ENCODE measurements around the gene AKAP1.

AKAP1 gene

DNA sequence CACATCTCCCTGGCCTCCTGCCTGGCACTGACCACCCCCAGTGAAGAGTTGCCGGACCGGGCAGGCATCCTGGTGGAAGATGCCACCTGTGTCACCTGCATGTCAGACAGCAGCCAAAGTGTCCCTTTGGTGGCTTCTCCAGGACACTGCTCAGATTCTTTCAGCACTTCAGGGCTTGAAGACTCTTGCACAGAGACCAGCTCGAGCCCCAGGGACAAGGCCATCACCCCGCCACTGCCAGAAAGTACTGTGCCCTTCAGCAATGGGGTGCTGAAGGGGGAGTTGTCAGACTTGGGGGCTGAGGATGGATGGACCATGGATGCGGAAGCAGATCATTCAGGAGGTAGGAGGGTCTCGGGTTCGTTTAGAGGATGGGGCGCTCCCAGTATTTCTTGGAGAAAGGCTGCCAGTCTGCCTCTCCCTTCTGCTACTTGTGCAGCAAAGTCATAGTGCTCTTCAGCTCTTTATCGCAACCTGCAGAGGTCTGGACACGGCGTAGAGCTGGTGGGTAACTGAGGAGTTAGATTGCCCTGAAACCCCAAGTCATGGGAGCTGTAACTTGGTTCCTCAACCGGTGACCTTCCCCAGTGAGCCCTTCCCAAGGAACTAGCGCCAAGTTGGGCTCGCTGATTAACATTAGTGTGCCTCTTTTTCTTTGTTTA is 21.9 kb downstream of the AKAP1 start:
- DNase-seq (ENCODE audit: low read depth), result no peak

- DNase-seq (ENCODE audit: low read depth), result no peak
Measured at GRCh38 chr17:57107498-57108101, 22.6 kb downstream of the AKAP1 start.

- no peak for DNase-seq (ENCODE audit: low read depth)
Measured at GRCh38 chr17:57108671-57109392, 23.8 kb downstream of the AKAP1 start.

- no peak for DNase-seq (ENCODE audit: low read depth)
Measured at GRCh38 chr17:57109393-57110151, 24.5 kb downstream of the AKAP1 start.

- no peak for DNase-seq (ENCODE audit: low read depth)
Measured at GRCh38 chr17:57110152-57110542, 25.1 kb downstream of the AKAP1 start.

DNA sequence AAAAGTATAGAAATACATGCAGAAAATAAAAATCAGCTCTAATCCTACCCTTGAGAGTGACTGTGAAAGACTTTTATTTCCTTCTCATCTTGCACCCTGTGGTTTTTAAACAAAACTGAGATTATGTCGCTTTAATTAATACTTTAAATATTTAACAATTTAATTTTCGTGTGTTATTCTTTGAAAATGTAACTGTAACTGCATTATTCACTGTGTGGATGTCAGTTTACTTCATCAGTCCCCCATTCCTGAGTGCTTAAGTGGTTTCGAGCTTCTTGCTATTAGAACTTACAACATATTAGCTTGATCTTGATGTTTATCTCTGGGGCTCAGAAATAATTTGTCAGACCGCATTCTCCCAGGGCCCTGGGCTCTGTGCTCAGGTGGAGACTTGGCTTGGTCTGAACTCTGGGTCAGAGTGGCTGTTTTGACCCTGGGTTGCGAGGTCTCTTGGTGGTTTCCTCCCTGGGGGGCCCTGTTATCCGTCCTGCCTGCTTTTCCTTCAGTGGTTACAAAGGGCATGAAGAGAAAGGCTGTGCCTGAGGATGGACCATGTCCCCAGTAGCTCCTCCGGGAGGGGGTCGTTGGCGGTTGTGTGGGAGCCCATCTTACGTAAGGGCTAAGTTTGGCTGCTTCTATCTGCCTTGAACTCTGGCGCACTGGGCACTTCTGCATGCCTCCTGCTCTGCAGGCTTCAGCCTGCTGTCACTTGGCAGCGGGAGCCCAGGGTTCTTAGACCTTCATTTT is 25.7 kb downstream of the AKAP1 start:
- DNase-seq (ENCODE audit: low read depth), result no peak

DNA sequence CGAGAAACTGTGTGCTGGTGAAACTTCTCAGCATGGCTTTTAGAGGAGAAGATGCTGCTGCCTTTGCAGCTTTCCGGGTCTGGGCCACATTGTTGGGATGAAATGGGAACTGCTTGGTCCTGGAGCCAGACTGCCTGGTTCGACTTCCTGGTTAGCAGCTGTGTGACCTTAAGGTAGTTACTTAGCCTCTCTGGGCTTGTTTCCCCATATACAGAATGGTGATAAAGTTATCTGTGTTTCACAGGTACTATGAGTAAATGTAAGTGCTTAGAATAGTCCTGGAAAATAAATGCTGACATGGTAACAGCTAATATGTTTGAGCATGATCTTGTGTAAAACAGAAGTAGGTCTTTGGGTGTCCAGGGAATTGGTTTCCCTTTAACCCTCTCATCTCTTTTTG is 26.3 kb downstream of the AKAP1 start:
- no peak for DNase-seq (ENCODE audit: low read depth)

DNA sequence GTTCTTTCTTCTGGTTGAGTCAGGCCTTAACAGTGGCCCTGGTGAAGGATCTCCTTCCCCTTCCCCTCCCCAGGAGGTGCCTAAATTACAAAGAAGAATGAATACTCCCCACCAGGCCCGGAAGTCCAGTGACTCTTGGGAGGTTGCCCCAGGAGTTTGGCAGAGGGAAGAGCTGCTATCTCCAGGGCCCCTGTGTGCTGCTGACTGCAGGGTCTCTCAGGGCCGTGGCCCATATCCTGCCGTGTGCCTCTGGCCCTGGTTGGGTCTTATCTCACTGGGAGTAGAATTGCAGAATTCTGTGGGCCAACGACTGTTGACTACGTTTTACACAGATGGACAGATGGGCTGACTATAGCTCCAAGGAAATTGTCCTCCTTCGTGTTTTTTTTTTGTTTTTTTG is 28.0 kb downstream of the AKAP1 start:
- no peak for DNase-seq (ENCODE audit: low read depth)

DNA sequence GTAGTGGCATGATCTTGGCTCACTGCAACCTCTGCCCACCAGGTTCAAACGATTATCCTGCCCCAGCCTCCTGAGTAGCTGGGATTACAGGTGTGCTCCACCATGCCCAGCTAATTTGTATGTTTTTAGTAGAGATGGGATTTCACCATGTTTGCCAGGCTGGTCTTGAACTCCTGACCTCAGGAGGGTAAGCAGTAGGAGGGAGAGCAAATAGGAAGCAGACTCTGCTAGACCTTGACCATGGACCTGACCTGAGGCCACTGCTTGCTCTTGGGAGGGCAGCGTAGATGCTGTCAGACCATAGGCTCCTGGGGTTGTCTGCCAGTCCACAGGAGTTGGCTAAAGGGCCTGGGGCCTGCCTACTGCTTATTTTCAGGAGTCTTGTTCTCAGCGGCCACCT is 28.6 kb downstream of the AKAP1 start:
- no peak for DNase-seq (ENCODE audit: low read depth)

GRCh38 chr17:57114085-57114673 is 29.1 kb downstream of the AKAP1 start:
- DNase-seq (ENCODE audit: low read depth), result peak; percentile 56

GRCh38 chr17:57115377-57115776 is 30.3 kb downstream of the AKAP1 start:
- DNase-seq (ENCODE audit: low read depth), result no peak

DNA sequence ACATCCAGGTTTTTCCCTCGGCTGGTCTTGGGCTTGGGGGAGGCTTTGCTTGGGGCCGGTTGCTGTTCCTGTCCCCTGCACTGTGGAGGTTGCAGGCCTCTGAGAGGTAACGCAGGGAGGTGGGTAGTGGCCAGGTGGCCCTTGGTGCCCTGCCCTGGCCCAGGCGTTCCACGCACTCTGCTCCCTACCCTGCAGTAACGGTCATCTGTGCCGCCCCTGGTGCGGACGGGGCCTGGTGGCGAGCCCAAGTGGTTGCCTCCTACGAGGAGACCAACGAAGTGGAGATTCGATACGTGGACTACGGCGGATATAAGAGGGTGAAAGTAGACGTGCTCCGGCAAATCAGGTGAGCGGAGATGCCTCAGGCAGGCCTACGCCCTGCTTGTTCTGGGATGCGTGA is 30.9 kb downstream of the AKAP1 start:
- no peak for DNase-seq (ENCODE audit: low read depth)

DNA sequence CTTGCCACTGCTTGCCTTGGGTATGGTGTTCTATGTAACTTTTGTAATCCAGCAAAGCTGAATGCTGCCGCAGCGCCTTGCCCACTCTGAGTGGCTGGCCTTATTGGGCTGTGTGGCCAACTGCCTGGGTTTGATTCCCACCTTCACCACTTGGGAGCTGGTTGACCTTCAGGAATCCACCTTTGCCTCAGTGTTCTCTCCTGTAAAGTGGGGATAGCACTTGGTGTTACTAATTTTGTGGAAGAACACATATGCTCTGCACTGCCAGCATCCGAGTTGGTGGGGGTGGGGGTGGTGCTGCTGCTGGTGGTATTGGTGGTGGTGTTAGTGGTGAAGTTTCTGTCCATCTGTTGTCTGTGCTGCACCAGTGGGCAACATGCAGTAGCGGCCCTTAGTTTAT is 32.8 kb downstream of the AKAP1 start:
- DNase-seq (ENCODE audit: low read depth), result no peak

DNA sequence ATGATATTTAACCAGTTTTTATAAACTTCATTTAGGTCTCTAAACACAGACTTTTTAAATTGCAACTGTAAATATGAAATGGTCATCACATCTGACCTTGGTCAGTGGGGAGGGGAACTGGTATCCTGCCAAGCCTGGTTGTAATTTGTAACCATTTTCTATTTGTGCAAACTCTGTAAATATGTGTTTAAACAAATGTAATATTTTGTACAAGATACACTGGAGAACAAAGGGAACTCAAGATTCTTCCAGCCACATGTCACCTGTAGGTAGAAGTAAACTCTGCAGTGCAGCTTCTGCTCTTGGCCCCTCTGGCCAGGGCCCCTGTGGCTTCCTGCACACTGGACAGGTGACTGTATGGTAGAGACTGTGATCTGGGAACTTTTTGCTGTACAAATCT is 35.8 kb downstream of the AKAP1 start:
- DNase-seq (ENCODE audit: low read depth), result no peak

DNA sequence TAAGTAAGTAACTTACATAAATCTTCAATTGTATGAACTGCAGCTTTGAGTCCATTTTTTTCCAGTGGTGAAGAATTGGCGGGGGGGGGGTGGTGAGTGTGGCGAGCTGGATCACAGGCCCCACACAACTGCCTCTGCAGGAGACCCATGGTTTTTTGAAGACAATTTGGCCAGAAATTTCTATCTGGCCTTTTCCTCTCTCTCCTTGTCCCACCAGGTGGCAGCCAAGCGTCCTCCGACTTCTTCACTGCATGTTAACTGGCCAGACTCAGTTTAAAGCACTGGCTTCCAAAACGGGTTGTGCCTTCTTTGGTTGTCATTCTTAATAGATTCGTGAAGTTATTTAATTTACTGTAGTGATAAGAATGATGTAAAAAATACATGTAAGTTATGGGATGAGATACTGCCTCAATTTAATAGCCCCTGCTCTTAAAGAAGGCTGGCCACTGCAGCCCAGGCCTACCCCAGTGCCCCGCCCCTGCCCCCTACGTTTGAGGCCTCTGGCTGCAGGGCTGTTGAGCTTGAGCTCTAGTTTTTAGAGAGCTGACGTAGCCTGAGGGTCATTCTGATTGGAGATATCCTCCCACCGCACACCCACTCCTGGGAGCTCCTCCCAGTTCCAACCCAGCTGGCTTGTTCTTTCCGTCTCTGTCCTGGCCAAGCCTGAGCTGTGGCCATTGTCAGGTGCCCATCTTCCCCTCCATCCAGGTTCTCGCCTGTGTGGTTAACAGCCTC is 36.4 kb downstream of the AKAP1 start:
- no peak for DNase-seq (ENCODE audit: low read depth)

DNA sequence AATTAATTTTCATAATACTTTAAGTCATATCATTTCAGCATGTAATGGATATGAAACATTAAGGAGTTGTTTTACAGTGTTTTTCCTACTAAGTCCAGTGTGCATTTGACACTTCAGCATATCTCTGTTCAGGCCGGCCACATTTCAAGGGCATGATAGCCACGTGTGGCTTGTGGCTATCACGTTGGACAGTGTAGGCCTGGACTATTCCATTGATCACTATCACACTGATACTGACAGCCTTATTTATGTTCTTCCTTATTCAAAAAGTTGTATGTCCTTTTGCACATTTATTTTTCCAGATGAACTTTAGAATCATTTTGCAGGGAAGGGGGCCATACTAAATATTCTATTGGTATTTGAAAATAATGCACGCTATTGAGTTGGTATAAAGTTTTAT is 39.0 kb downstream of the AKAP1 start:
- no peak for DNase-seq (ENCODE audit: low read depth)

DNA sequence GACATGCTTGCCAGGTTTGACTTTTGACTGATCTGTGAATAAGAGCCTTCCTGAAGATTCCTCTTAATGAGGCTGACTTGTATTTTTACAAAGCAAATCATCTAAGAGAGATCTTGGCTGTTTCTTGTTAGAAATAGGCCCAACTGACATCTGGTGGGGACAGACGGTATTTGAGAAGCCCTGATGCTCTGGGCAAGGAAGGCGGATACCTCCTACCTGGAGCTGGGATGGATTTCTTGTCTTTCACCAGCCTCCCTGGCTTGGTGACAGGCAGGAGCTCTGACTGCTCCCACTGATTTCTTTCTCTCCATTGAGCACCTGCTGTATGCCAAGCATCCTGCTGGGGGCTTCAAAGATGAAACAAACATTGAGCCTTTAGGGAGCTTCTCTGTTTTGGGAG is 40.4 kb downstream of the AKAP1 start:
- no peak for DNase-seq (ENCODE audit: low read depth)

DNA sequence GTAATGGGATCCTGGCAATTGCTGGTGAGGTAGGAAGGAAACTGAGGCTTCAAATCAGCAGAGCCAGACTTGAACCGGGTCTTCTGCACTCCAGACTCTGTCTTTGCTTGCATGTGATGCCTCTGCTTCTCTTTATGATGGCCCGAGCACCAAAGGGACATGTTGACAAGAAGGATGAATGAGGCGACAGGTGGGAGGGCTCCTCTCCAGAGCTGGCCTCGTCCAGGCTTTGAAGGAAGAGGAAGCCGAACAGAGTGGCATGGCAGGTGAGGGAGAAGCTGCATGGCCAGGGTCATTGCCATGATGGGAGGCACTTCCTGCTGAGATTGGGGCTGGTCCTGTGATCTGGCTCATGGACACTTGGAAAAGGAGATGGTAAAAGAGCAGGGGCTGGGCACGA is 40.8 kb downstream of the AKAP1 start:
- no peak for DNase-seq (ENCODE audit: low read depth)

DNA sequence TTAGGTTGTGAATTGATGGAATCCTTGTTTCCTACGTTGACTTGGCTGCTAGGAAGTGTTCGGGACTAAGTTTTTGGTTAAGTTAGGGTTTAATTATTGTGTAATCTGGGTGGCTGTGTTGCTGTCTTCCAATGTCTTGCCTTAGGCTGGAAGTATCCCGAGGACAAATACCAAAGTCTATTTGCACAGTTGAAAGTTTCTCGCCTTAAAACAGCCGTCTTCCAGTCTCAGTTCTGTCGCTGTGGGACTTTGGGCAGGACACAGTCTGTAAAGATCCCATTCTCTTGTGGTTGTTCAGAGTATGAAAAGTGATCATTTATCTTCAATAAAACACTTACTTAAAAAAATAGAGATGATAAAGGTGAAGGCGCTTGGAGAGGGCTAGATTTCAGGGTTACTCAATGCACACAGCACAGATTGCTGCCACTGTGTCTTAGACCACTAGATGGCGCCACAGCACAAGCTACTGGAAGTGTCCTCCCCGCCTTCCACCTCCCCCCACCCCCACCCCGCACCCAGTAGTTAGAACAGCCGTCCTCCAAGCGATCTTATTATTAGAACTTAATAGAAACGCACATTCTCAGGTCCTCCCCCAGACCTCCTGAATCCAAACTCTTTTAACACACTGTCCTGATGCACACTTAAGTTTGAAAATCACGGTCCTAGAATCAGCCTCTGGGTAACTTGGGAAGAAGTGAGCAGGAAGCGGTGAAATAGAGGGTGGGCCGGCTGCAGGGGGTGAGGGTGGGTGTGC is 45.8 kb downstream of the AKAP1 start:
- DNase-seq (ENCODE audit: low read depth), result peak; percentile 77

GRCh38 chr17:57132663-57133062 is 47.6 kb downstream of the AKAP1 start:
- no peak for DNase-seq (ENCODE audit: low read depth)
